ENCODE data around the gene TSC2. TPM values are rescaled to one million over a fixed set of nuclear protein-coding genes. Genes with fewer than 3 reads are reported as not detected.

TSC2 gene
- total and polyA plus RNA-seq, 9 of the 15 experiments (the other 6 are each of a cell fraction or from before 2014, with no cell fraction given) = 1.3 to 68.1 (median 16.6) TPM

GRCh38 chr16:2008009-2008526 lies 39.7 kb upstream of the TSC2 start (continued):
- TF ChIP-seq SMAD4 (CRISPR knock-in tag; conservative IDR thresholded peaks at IDR 0.05) (peak; percentile 58), DNMT1 (IDR thresholded peaks at IDR 0.05) (no peak), RAD51 (IDR thresholded peaks at IDR 0.05; ENCODE audit: borderline replicate concordance, low read depth) (peak; percentile 62), DPF2 (IDR thresholded peaks at IDR 0.05) (no peak), ETS2 (tag; IDR thresholded peaks at IDR 0.05; ENCODE audit: borderline replicate concordance, poor library complexity, severe bottlenecking) (no peak), PKNOX1 (IDR thresholded peaks at IDR 0.05) (0 out of 2 replicates have a peak, but pooled peaks have one; percentile 15), ZNF75A (CRISPR knock-in tag; IDR thresholded peaks at IDR 0.05) (no peak), ZNF583 (CRISPR knock-in tag; IDR thresholded peaks at IDR 0.05) (peak; percentile 30; the same call in 1 of the 2 replicates), MAZ (CRISPR knock-in tag; conservative IDR thresholded peaks at IDR 0.05 in 1 of 2, IDR thresholded peaks at IDR 0.05 in 1 of 2) (0 out of 4 replicates have a peak, but pooled peaks of 1 of the 2 experiments have one; percentile 13), USF1 (CRISPR knock-in tag; IDR thresholded peaks at IDR 0.05) (peak; percentile 75), MYC (IDR thresholded peaks at IDR 0.05; ENCODE audit: low read depth, low read length) (peak; percentile 55), MYC (CRISPR knock-in tag; IDR thresholded peaks at IDR 0.05; ENCODE audit: borderline replicate concordance, low read depth) (peak; percentile 62; the same call in 1 of the 2 replicates), POLR2G (IDR thresholded peaks at IDR 0.05; ENCODE audit: low read depth, low read length) (peak; percentile 47; the same call in 1 of the 2 replicates), ZNF318 (IDR thresholded peaks at IDR 0.05; ENCODE audit: borderline replicate concordance in 1 of 2, low read depth in 1 of 2) (peak in 1 of 2 experiments; percentile 38; a peak in 1 of 4 replicates), TSC22D4 (tag; IDR thresholded peaks at IDR 0.05) (no peak)
- TF ChIP-seq, protein P1, sequence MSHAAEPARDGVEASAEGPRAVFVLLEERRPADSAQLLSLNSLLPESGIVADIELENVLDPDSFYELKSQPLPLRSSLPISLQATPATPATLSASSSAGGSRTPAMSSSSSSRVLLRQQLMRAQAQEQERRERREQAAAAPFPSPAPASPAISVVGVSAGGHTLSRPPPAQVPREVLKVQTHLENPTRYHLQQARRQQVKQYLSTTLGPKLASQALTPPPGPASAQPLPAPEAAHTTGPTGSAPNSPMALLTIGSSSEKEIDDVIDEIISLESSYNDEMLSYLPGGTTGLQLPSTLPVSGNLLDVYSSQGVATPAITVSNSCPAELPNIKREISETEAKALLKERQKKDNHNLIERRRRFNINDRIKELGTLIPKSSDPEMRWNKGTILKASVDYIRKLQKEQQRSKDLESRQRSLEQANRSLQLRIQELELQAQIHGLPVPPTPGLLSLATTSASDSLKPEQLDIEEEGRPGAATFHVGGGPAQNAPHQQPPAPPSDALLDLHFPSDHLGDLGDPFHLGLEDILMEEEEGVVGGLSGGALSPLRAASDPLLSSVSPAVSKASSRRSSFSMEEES (CRISPR knock-in tag; IDR thresholded peaks at IDR 0.05) = peak; percentile 72

Measured in K562 (cell line).